ENCODE measurements around the gene RALGAPB.

The RALGAPB gene

DNA sequence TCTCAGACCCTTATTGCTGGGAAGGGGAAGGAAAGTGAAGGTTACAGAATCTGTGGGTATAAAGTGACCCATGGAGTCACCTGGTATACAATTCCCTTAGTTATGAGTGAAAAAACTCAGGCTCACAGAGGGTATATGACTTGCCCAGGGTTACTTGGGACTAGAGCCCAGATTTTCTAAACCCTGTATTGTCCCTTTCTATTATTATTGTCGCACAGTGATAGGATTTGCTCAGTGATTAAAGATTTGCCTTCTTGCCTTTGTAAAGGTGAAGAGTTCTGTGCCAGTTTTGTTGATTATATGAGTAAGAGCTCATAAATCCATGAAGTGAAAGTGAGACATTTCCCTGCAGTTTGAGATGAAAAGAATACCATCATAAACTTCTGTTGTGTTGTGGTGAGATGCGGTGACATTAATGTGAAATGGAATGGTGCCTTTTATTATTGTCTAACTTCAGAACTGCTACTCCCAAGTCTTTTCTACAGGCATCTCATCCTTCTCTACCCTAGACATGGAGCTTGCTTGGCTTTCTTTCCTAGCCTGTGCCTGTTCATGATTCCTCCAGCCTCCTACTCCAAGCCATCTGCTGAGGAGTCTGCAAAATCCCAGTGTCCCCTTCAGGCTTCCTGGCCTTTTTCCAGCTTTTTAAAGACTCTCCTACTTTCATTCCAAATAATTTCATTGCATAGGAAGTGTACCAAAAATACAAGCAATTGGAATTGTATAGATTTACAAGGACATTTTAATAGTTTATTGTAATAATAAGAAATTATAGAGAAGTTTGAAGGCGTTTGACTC lies 74.8 kb downstream of the RALGAPB start:
- DNase-seq (ENCODE audit: low spot score) = no peak

DNA sequence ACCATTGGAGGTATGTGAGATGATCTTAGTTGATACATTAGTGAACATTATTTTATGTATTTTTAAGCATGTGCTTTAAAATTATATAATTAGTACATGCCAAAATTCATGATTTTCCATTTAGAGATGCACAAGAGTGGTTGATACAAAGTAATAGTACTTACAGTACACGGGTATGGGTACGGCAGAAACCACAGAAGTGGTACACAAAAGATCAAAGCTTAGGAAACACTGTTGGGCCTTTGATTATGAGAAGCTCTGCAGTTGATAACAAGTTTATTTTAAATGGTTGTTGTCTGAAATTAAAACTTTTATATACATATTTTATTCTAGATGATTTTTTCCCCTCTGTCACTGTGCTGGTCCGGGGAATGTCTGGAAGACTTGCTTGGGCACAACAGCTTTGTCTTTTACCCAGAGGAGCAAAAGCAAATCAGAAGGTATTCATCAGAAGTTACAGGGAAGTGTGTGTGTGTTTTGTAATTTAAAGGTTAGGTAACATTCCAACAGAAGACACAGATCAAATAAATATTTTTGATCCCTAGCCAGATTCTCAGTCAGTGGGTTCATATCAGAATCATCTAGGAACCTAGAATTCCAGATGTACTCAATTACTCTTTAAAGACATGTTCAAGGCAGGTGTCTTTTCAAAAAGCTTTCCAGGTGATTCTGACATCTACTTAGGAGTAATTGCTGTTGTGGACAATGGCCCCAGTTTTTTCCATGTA lies 75.9 kb downstream of the RALGAPB start:
- DNase-seq (ENCODE audit: low spot score) = no peak

GRCh38 chr20:38550274-38550673 lies 77.6 kb downstream of the RALGAPB start:
- DNase-seq (ENCODE audit: low spot score) = no peak

GRCh38 chr20:38551056-38551626 lies 78.5 kb downstream of the RALGAPB start:
- DNase-seq (ENCODE audit: low spot score) = no peak

- DNase-seq (ENCODE audit: low spot score) = no peak
Measured at GRCh38 chr20:38554986-38555385, 82.3 kb downstream of the RALGAPB start.

- DNase-seq (ENCODE audit: low spot score) = no peak
Measured at GRCh38 chr20:38555395-38555794, 82.8 kb downstream of the RALGAPB start.

DNA sequence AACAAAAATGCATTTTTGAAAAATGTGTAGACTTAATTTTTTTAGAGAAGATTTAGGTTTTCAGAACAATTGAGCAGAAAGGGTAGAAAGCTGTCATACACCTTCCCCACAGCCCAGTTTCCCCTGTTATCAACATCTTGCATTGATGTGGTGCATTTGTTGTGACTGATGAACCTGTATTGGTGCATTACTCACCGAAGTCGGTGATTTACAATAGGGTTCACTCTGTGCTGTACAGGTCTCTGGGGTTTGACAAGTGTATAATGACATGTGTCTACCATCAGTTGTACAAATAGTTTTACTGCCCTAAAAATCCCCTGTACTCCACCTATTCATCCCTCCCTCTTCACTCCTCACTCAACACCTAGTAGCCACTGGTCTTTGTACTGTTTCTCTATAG lies 84.5 kb downstream of the RALGAPB start:
- no peak for DNase-seq (ENCODE audit: low spot score)

DNA sequence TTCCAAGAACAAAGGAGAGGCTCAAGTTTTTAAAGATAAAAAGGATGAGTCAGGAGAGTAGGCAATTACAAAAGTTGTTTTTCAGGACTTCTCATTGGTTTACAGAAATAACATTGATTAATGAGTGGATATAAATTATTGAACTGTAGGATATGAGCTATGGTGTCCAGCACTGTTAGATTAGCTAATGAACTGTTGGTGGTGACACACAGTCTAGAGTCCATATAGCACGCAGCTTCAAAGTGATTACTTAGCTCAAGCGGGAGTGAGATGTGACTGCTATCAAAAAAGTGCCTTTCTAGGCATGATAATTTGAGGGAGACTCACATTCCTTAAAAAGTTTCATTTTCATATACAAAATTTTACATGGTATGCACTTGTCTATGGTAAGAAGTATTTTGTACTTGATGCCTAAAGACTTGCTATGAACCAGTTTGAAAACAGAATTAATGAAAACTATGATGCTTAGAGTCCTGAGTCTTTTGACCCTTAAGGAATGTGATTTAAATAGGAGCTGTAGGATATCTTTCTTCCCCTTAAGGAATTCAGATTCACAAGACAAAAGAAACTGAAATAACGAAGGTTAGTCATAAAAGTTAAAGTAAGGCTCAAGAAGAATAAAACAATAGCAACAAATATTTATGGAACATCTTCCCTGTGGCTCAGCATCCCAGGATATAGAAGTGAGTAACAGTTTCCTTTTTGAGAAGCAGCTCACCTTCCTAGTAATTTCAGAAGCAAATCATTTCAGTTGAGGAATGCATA lies 86.1 kb downstream of the RALGAPB start:
- DNase-seq (ENCODE audit: low spot score) = no peak

GRCh38 chr20:38559764-38560163 lies 87.1 kb downstream of the RALGAPB start:
- no peak for DNase-seq (ENCODE audit: low spot score)

DNA sequence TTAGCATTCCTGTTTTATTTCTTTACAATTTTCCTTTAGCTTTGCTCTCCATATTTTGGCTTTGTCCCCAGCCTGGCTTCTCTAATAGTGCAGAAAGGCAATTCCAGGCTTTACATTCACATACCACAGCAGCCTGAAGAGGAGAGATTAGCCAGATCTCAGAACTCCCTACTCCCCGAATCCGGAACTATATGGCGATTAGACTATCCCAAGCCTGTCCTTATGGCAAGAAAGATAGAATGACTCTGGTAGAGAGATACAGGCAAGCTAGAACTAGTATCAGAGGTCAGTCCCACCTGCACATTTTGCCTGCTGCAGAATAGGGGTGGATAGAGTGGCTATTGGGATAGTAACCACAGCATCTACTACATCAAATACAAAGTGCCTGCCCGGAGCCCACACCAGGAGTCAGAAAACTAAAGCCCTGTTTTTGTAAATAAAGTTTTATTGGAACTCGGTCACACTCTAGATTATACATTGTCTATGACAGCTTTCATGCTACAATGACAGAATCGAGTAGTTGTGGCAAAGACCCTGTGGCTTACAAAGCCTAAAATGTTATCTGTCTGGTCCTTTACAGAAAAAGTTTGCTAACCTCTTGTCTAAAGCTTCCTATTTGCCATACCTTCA lies 91.3 kb downstream of the RALGAPB start:
- no peak for DNase-seq (ENCODE audit: low spot score)

DNA sequence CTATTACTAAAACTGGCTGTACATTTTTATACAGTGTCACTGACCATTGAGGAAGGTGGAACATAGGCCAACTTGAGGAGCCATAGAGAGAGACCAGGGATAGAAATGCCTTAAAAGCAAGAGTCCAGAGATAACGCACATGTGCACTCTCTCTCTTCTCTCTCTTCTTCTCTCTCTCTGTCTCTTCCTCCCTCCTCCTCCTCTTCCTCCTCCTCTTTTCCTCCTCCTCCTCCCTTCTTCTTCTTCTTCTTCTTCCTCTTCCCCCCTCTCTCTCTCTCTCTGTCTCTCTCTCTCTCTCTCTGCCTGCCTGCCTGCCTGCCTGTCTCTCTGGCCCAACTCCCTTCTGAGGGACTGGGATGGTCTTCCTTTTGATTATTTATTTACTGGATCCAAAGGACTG lies 92.0 kb downstream of the RALGAPB start:
- no peak for DNase-seq (ENCODE audit: low spot score)

GRCh38 chr20:38566036-38566598 lies 93.5 kb downstream of the RALGAPB start:
- no peak for DNase-seq (ENCODE audit: low spot score)

- no peak for DNase-seq (ENCODE audit: low spot score)
Measured at GRCh38 chr20:38569747-38570525, 97.3 kb downstream of the RALGAPB start.

DNA sequence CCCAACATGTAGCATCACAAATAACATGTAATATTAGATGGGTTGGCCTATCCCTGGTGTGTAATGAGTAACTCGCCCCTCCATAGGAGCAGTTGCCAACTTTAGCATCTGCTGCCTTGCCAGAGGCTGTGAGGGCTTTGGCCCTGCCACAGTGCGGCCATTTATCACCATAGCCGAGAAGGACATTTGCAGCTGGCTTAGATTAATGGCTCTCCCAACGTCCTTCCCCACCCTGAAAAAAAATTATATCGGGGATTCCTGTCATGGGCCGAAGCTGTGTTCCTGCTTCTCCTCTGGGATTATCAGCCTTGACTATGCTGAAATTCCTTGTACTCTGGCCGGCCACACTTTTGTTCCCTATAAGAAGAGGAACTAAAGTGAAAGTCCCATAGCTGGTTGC lies 100.8 kb downstream of the RALGAPB start:
- DNase-seq (ENCODE audit: low spot score) = no peak

GRCh38 chr20:38579219-38579910 lies 106.7 kb downstream of the RALGAPB start:
- DNase-seq (ENCODE audit: low spot score) = no peak

GRCh38 chr20:38579921-38580320 lies 107.3 kb downstream of the RALGAPB start:
- no peak for DNase-seq (ENCODE audit: low spot score)

GRCh38 chr20:38581013-38581412 lies 108.4 kb downstream of the RALGAPB start, which contains the start of gene ADIG:
Gene ADIG, plus strand, starts transcription at chr20:38581197. Its CDS starts 54 bp downstream, at chr20:38581251.
- no peak for DNase-seq (ENCODE audit: low spot score)

DNA sequence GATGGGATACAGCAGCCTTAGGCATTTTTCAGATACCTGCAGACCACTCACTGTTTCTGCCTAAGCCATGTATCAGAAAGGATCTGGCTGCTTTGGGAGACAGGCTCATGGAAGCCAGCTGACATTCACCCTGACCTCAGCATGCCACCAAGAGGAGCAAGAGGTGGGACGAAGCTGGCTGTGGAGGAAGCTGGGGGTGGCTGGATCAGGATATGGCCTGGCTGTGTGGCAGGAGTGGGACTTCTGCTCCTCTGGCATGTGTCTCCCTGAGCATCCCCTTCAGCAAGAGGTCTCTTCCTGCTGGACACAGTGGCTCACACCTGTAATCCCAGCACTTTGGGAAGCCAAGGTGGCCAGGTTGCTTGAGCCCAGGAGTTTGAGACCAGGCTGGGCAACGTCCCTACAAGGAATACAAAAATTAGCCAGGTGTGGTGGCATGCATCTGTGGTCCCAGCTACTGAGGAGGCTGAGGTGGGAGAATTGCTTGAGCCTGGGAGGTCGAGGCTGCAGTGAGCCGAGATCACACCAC lies 109.3 kb downstream of the RALGAPB start:
- no peak for DNase-seq (ENCODE audit: low spot score)

DNA sequence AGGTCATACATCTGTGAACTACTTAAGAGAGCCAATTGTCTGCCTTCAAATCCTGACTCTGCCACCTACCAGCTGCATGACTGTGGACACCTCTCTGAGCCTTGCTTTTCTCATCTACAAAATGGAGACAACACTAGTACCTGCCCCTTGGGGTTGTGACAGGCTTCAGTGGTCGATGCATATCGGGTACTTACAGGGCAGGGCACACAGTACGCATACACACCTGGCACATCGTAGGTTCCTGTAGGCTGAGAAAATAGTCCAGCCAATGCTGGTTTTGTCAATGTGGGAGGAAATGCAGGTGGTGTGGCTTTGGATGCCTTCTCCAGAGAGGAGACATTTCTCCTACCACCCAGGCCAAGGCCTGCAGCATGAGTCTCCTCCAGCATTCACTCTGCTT lies 110.7 kb downstream of the RALGAPB start:
- DNase-seq (ENCODE audit: low spot score) = no peak
